H9 (cell line): ENCODE data around the gene MRPL18. TPM values are rescaled to one million over a fixed set of nuclear protein-coding genes. Genes with fewer than 3 reads are reported as not detected.

Source experiments
- DNase-seq: peaks from one replicate; pipeline ENCODE4 v3.0.0-alpha.2; 2017
- H2AFZ ChIP-seq: one replicate; pipeline ENCODE4 v1.6.1; 2013; ENCODE audit warnings: mild to moderate bottlenecking, low read length, control low read depth, moderate library complexity
- H2AK5ac ChIP-seq: 2 replicates; pipeline ENCODE4 v1.6.1; 2013; ENCODE audit warnings: low read length, control low read depth, mixed read lengths; ENCODE audit not compliant: insufficient read length
- H2BK120ac ChIP-seq: one replicate; pipeline ENCODE4 v1.6.1; 2013; ENCODE audit warnings: low read depth, mild to moderate bottlenecking, low read length, control low read depth, inconsistent platforms; ENCODE audit not compliant: poor library complexity, severe bottlenecking
- H2BK12ac ChIP-seq: 2 replicates; pipeline ENCODE4 v1.6.1; 2013; ENCODE audit warnings: low read length, control low read depth, mixed read lengths, low read depth; ENCODE audit not compliant: insufficient read length
- H2BK15ac ChIP-seq: 2 replicates; pipeline ENCODE4 v1.6.1; 2013; ENCODE audit warnings: low read depth, low read length, control low read depth
- H2BK20ac ChIP-seq: one replicate; pipeline ENCODE4 v1.6.1; 2013; ENCODE audit warnings: low read depth, mild to moderate bottlenecking, low read length, control low read depth, inconsistent platforms; ENCODE audit not compliant: poor library complexity, severe bottlenecking
- H2BK5ac ChIP-seq: 2 replicates; pipeline ENCODE4 v1.6.1; 2013; ENCODE audit warnings: low read length, control low read depth, mixed read lengths; ENCODE audit not compliant: insufficient read length
- H3K14ac ChIP-seq: 2 replicates; pipeline ENCODE4 v1.6.1; 2013; ENCODE audit warnings: low read length, control low read depth; ENCODE audit not compliant: insufficient read depth
- H3K18ac ChIP-seq: 2 replicates; pipeline ENCODE4 v1.6.1; 2013; ENCODE audit warnings: low read depth, mild to moderate bottlenecking, mixed read lengths, low read length, control low read depth; ENCODE audit not compliant: insufficient read length
- H3K23ac ChIP-seq: 2 replicates; pipeline ENCODE4 v1.6.1; 2013; ENCODE audit warnings: low read length, control low read depth, mixed read lengths, low read depth; ENCODE audit not compliant: insufficient read length
- H3K23me2 ChIP-seq: 2 replicates; pipeline ENCODE4 v1.6.1; 2013; ENCODE audit warnings: low read depth, mild to moderate bottlenecking, mixed read lengths, low read length, control low read depth; ENCODE audit not compliant: insufficient read length, poor library complexity, severe bottlenecking
- H3K27ac ChIP-seq: 2 replicates; pipeline ENCODE4 v1.5.1; 2013; ENCODE audit warnings: low read length, control low read depth, mixed read lengths, low read depth; ENCODE audit not compliant: insufficient read length
- H3K27me3 ChIP-seq: 2 replicates; pipeline ENCODE4 v1.6.1; 2013; ENCODE audit warnings: low read length, control low read depth, inconsistent platforms; ENCODE audit not compliant: insufficient read depth
- H3K4ac ChIP-seq: 2 replicates; pipeline ENCODE4 v1.6.1; 2013; ENCODE audit warnings: low read depth, mild to moderate bottlenecking, control low read depth, inconsistent platforms, low read length, moderate library complexity
- H3K4me1 ChIP-seq: 2 replicates; pipeline ENCODE4 v1.6.1; 2013; ENCODE audit warnings: low read length, control low read depth, inconsistent platforms; ENCODE audit not compliant: insufficient read depth
- H3K4me2 ChIP-seq: 2 replicates; pipeline ENCODE4 v1.6.1; 2013; ENCODE audit warnings: low read length, control low read depth, mixed read lengths; ENCODE audit not compliant: insufficient read length, insufficient read depth
- H3K56ac ChIP-seq: 2 replicates; pipeline ENCODE4 v1.6.1; 2013; ENCODE audit warnings: low read depth, mild to moderate bottlenecking, mixed read lengths, low read length, control low read depth; ENCODE audit not compliant: insufficient read length
- H3K79me1 ChIP-seq: 2 replicates; pipeline ENCODE4 v1.6.1; 2013; ENCODE audit warnings: low read depth, mild to moderate bottlenecking, moderate library complexity, low read length, control low read depth, inconsistent platforms; ENCODE audit not compliant: insufficient read depth, poor library complexity, severe bottlenecking
- H3K79me2 ChIP-seq: 2 replicates; pipeline ENCODE4 v1.6.1; 2013; ENCODE audit warnings: low read length, control low read depth, inconsistent platforms; ENCODE audit not compliant: insufficient read depth
- H3K9ac ChIP-seq: 2 replicates; pipeline ENCODE4 v1.6.1; 2013; ENCODE audit warnings: low read length, control low read depth, mixed read lengths; ENCODE audit not compliant: insufficient read length; ENCODE audit errors: extremely low read depth
- H3K9me3 ChIP-seq: one replicate; pipeline ENCODE4 v1.6.1; 2013; ENCODE audit warnings: low read depth, low read length, inconsistent platforms; ENCODE audit not compliant: control insufficient read depth
- H3T11ph ChIP-seq: one replicate; pipeline ENCODE4 v1.6.1; 2013; ENCODE audit warnings: mild to moderate bottlenecking, low read length, control low read depth, inconsistent platforms
- H4K20me1 ChIP-seq: one replicate; pipeline ENCODE4 v1.6.1; 2013; ENCODE audit not compliant: control insufficient read depth, insufficient read length, insufficient read depth
- H4K5ac ChIP-seq: 2 replicates; pipeline ENCODE4 v1.6.1; 2013; ENCODE audit warnings: low read depth, mild to moderate bottlenecking, mixed read lengths, low read length, control low read depth; ENCODE audit not compliant: insufficient read length
- H4K8ac ChIP-seq: replicated peaks from 2 replicates; pipeline ENCODE4 v1.6.1; 2013; ENCODE audit warnings: low read length, control low read depth, mixed read lengths, low read depth; ENCODE audit not compliant: insufficient read length
- H4K91ac ChIP-seq: 2 replicates; pipeline ENCODE4 v1.6.1; 2013; ENCODE audit warnings: low read depth, mild to moderate bottlenecking, moderate library complexity, mixed read lengths, low read length, control low read depth; ENCODE audit not compliant: insufficient read length
- H3K27ac Mint-ChIP-seq, 3 experiments: 2 replicates in 2 of 3; 3 replicates in 1 of 3; pipeline ENCODE4 v1.8.0; 2020 to 2021; ENCODE audit warnings: mixed read lengths in 3 of 3, mild to moderate bottlenecking in 1 of 3, moderate library complexity in 1 of 3
- H3K27me3 Mint-ChIP-seq: 2 replicates; pipeline ENCODE4 v1.8.0; 2021; ENCODE audit warnings: low read depth, mild to moderate bottlenecking, moderate library complexity, mixed read lengths
- H3K36me3 Mint-ChIP-seq, 3 experiments: 2 replicates in 2 of 3; 3 replicates in 1 of 3; pipeline ENCODE4 v1.8.0; 2020 to 2021; ENCODE audit warnings: low read depth in 3 of 3, mixed read lengths in 3 of 3; ENCODE audit not compliant: insufficient read depth in 1 of 3
- H3K4me1 Mint-ChIP-seq, 2 experiments: 2 replicates each; pipeline ENCODE4 v1.8.0; 2020; ENCODE audit warnings: mixed read lengths in 2 of 2
- H3K4me3 Mint-ChIP-seq, 2 experiments: 2 replicates in 1 of 2; 3 replicates in 1 of 2; pipeline ENCODE4 v1.8.0; 2020 to 2021; ENCODE audit warnings: mild to moderate bottlenecking in 2 of 2, mixed read lengths in 2 of 2, moderate library complexity in 1 of 2
- H3K9me3 Mint-ChIP-seq, 2 experiments: 2 replicates in 1 of 2; 3 replicates in 1 of 2; pipeline ENCODE4 v1.8.0; 2020; ENCODE audit warnings: mild to moderate bottlenecking in 2 of 2, mixed read lengths in 2 of 2, moderate library complexity in 1 of 2
- WGBS: extraction: QIAGEN DNeasy Blood & Tissue Kit; methylation state at CpG from one replicate; pipeline ENCODE4 v1.1.7; 2013; ENCODE audit warnings: missing lambda C conversion rate, low lambda C conversion rate, mixed read lengths; ENCODE audit not compliant: insufficient read length; ENCODE audit errors: extremely low coverage; 5-methylcytosine and 5-hydroxymethylcytosine counted together
- total RNA-seq: library from RNA; stranded (reverse); gene quantifications from 2 replicates; pipeline ENCODE4 v1.2.1, GENCODE V29; 2021
- TF ChIP-seq, protein P1 (sequence below): fragments of 200-600 bp; sonication (generic); conservative IDR thresholded peaks from 3 replicates; pipeline ENCODE4 v1.8.0; 2021; ENCODE audit warnings: antibody characterized with exemption, mild to moderate bottlenecking

MRPL18 gene
- total RNA-seq, 1 experiment from 2014 or later = 88.8 TPM

DNA sequence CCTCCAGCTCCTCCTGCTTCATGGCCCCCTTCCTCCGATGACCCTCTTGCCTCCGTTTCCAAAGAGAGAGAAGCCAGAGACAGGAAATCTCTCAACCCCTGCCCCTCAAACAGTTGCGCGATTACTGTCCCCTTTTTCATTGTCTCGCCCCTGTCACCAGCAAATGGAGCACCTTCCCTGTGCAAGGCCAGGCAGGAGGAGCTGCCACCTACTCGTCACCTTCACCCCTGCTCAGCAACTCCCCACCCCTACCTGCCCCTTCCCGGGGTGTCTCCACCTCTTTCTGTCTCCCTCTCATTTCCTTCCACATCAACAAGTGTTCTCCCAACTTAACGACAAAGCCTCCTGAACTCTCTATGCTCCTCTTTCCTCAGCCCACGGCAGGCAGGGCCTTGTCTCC lies 23.5 kb downstream of the MRPL18 start:
- Histone ChIP-seq H3K23me2 (no peaks in the 10 kb centered on the region), H3K18ac (no peak overlapping the region), H4K91ac (no peak overlapping the region), H4K20me1 (no peaks in the 10 kb centered on the region), H3K4me2 (no peak overlapping the region), H3K56ac (no peak overlapping the region), H2BK12ac (no peak overlapping the region), H3K79me2 (no peaks in the 10 kb centered on the region), H3K4ac (no peak overlapping the region), H3K9me3 (no peaks in the 10 kb centered on the region), H2AK5ac (no peak overlapping the region), H2BK5ac (no peak overlapping the region), H3T11ph (no peak overlapping the region), H2BK120ac (no peak overlapping the region), H3K27ac (no peak overlapping the region), H2AFZ (no peak overlapping the region), H3K79me1 (no peaks in the 10 kb centered on the region), H2BK20ac (no peak overlapping the region), H2BK15ac (no peak overlapping the region), H3K23ac (no peak overlapping the region), H4K8ac (no peak overlapping the region), H3K27me3 (no peaks in the 10 kb centered on the region), H3K9ac (no peak overlapping the region), H3K14ac (no peak overlapping the region), H3K4me1 (no peaks in the 10 kb centered on the region; the same call in 1 of the 2 replicates), H4K5ac (no peak overlapping the region)
- Mint-ChIP-seq H3K4me1 (peaks cover 23 to 25% of the 10 kb centered on the region in 2 experiments), H3K4me3 (no peak overlapping the region), H3K27ac (no peak overlapping the region), H3K27me3 (no peaks in the 10 kb centered on the region), H3K36me3 (no peaks in the 10 kb centered on the region), H3K9me3 (no peaks in the 10 kb centered on the region; a peak in 1 of 5 replicates)
- TF ChIP-seq, protein P1, sequence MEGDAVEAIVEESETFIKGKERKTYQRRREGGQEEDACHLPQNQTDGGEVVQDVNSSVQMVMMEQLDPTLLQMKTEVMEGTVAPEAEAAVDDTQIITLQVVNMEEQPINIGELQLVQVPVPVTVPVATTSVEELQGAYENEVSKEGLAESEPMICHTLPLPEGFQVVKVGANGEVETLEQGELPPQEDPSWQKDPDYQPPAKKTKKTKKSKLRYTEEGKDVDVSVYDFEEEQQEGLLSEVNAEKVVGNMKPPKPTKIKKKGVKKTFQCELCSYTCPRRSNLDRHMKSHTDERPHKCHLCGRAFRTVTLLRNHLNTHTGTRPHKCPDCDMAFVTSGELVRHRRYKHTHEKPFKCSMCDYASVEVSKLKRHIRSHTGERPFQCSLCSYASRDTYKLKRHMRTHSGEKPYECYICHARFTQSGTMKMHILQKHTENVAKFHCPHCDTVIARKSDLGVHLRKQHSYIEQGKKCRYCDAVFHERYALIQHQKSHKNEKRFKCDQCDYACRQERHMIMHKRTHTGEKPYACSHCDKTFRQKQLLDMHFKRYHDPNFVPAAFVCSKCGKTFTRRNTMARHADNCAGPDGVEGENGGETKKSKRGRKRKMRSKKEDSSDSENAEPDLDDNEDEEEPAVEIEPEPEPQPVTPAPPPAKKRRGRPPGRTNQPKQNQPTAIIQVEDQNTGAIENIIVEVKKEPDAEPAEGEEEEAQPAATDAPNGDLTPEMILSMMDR = no peak
- no peak for DNase-seq
- WGBS = no CpG with 5 or more reads among the region's 9 CpGs
